Activated T-cell treated with anti-CD3 and anti-CD28 coated beads, Interleukin-2, amount 50 U/mL, for 24 hours (primary cell): ENCODE data around the gene ACAP3.

Experiments used
- DNase-seq: peaks from one replicate; pipeline ENCODE4 v3.0.0-alpha.2; 2020
- H3K27ac Mint-ChIP-seq: 2 replicates; pipeline ENCODE4 v1.8.0; 2020; ENCODE audit warnings: mild to moderate bottlenecking, mixed read lengths
- H3K27me3 Mint-ChIP-seq: 2 replicates; pipeline ENCODE4 v1.8.0; 2020; ENCODE audit warnings: mixed read lengths
- H3K36me3 Mint-ChIP-seq: 2 replicates; pipeline ENCODE4 v1.8.0; 2020; ENCODE audit warnings: low read depth, mixed read lengths
- H3K4me1 Mint-ChIP-seq: 2 replicates; pipeline ENCODE4 v1.8.0; 2020; ENCODE audit warnings: low read depth, mixed read lengths
- H3K4me3 Mint-ChIP-seq: 2 replicates; pipeline ENCODE4 v1.8.0; 2020; ENCODE audit warnings: mild to moderate bottlenecking, moderate library complexity, mixed read lengths
- H3K9me3 Mint-ChIP-seq: 2 replicates; pipeline ENCODE4 v1.8.0; 2020; ENCODE audit warnings: mixed read lengths

ACAP3 gene

GRCh38 chr1:1244192-1244811 lies 63.4 kb downstream of the ACAP3 start:
- no peak overlapping the region for H3K27ac Mint-ChIP-seq
- no peak overlapping the region for H3K4me3 Mint-ChIP-seq
- H3K27me3 Mint-ChIP-seq, result peaks cover 3% of the 10 kb centered on the region
- no peak for DNase-seq
- no peaks in the 10 kb centered on the region for H3K9me3 Mint-ChIP-seq
- no peaks in the 10 kb centered on the region for H3K4me1 Mint-ChIP-seq
- H3K36me3 Mint-ChIP-seq, result no peaks in the 10 kb centered on the region

GRCh38 chr1:1243807-1244191 lies 63.9 kb downstream of the ACAP3 start:
- Mint-ChIP-seq H3K36me3 (no peaks in the 10 kb centered on the region), H3K27me3 (peaks cover 3% of the 10 kb centered on the region), H3K4me1 (no peaks in the 10 kb centered on the region), H3K4me3 (no peak overlapping the region), H3K27ac (no peak overlapping the region), H3K9me3 (no peaks in the 10 kb centered on the region)
- DNase-seq, result no peak

- no peak for DNase-seq
- Mint-ChIP-seq H3K27ac (no peak overlapping the region), H3K4me3 (no peak overlapping the region), H3K36me3 (no peaks in the 10 kb centered on the region), H3K27me3 (peaks cover 3% of the 10 kb centered on the region), H3K4me1 (no peaks in the 10 kb centered on the region), H3K9me3 (no peaks in the 10 kb centered on the region)
These were observed 64.5 kb downstream of the ACAP3 start for GRCh38 chr1:1243266-1243660.

GRCh38 chr1:1242461-1243265 lies 65.1 kb downstream of the ACAP3 start:
- DNase-seq, result no peak
- Mint-ChIP-seq H3K27ac (no peak overlapping the region), H3K36me3 (no peaks in the 10 kb centered on the region), H3K9me3 (no peaks in the 10 kb centered on the region), H3K4me1 (no peaks in the 10 kb centered on the region), H3K27me3 (peaks cover 3% of the 10 kb centered on the region), H3K4me3 (no peak overlapping the region)
